Ectodermal cell (in vitro differentiated cells): ENCODE data around the gene DLGAP3.

Source experiments
- H3K27ac ChIP-seq: 2 replicates; pipeline ENCODE4 v1.7.0; 2013; ENCODE audit warnings: mild to moderate bottlenecking, low read depth, low read length; ENCODE audit not compliant: insufficient read depth, poor library complexity, severe bottlenecking
- H3K27me3 ChIP-seq: 2 replicates; pipeline ENCODE4 v1.7.0; 2013; ENCODE audit warnings: mild to moderate bottlenecking, low read length; ENCODE audit not compliant: insufficient read depth, control insufficient read depth, poor library complexity, severe bottlenecking
- H3K36me3 ChIP-seq: one replicate; pipeline ENCODE4 v1.7.0; 2013; ENCODE audit warnings: low read length; ENCODE audit not compliant: control insufficient read depth, insufficient read depth
- H3K4me1 ChIP-seq: one replicate; pipeline ENCODE4 v1.7.0; 2013; ENCODE audit warnings: low read length; ENCODE audit not compliant: control insufficient read depth, insufficient read depth
- H3K4me3 ChIP-seq: 2 replicates; pipeline ENCODE4 v1.7.0; 2013; ENCODE audit warnings: low read depth, low read length, control low read depth; ENCODE audit not compliant: insufficient read depth
- H3K9me3 ChIP-seq: 2 replicates; pipeline ENCODE4 v1.7.0; 2013; ENCODE audit warnings: mild to moderate bottlenecking, low read length, moderate library complexity; ENCODE audit not compliant: control insufficient read depth
- WGBS, 2 experiments: methylation state at CpG; one replicate each; pipeline ENCODE4 v1.1.7; 2013; ENCODE audit warnings: missing lambda C conversion rate in 2 of 2; 5-methylcytosine and 5-hydroxymethylcytosine counted together

DLGAP3 gene

GRCh38 chr1:34906756-34907155 lies 22.7 kb downstream of the DLGAP3 start:
- no peaks in the 10 kb centered on the region for H3K27me3 ChIP-seq
- H3K4me3 ChIP-seq, result no peak overlapping the region
- WGBS, 2 experiments, result 60 to 67% methylated on average over 4 of the region's 4 CpGs
- H3K4me1 ChIP-seq, result no peaks in the 10 kb centered on the region
- no peaks in the 10 kb centered on the region for H3K9me3 ChIP-seq
- H3K36me3 ChIP-seq, result no peaks in the 10 kb centered on the region
- no peak overlapping the region for H3K27ac ChIP-seq

GRCh38 chr1:34906222-34906621 lies 23.2 kb downstream of the DLGAP3 start:
- Histone ChIP-seq H3K36me3 (no peaks in the 10 kb centered on the region), H3K4me3 (no peak overlapping the region), H3K27ac (no peak overlapping the region), H3K27me3 (no peaks in the 10 kb centered on the region), H3K4me1 (no peaks in the 10 kb centered on the region), H3K9me3 (no peaks in the 10 kb centered on the region)
- WGBS, 2 experiments, result 81 to 100% methylated on average over 1 of the region's 1 CpG

- Histone ChIP-seq H3K27ac (no peak overlapping the region), H3K36me3 (no peaks in the 10 kb centered on the region), H3K4me3 (no peak overlapping the region), H3K9me3 (no peaks in the 10 kb centered on the region), H3K27me3 (no peaks in the 10 kb centered on the region), H3K4me1 (no peaks in the 10 kb centered on the region)
- WGBS, 2 experiments, result 90% methylated on average over 12 of the region's 12 CpGs
Observed at GRCh38 chr1:34905098-34905459, 24.4 kb downstream of the DLGAP3 start.

- Histone ChIP-seq H3K4me1 (no peaks in the 10 kb centered on the region), H3K27ac (no peak overlapping the region), H3K4me3 (no peak overlapping the region), H3K9me3 (no peaks in the 10 kb centered on the region), H3K27me3 (no peaks in the 10 kb centered on the region), H3K36me3 (no peaks in the 10 kb centered on the region)
- 94 to 96% methylated on average over 33 of the region's 33 CpGs for WGBS, 2 experiments
Observed at GRCh38 chr1:34904236-34905097, 25.0 kb downstream of the DLGAP3 start.

- H3K4me1 ChIP-seq, result no peaks in the 10 kb centered on the region
- no peaks in the 10 kb centered on the region for H3K27me3 ChIP-seq
- WGBS, 2 experiments, result 86% methylated on average over 7 of the region's 7 CpGs
- no peak overlapping the region for H3K4me3 ChIP-seq
- no peaks in the 10 kb centered on the region for H3K36me3 ChIP-seq
- H3K9me3 ChIP-seq, result no peaks in the 10 kb centered on the region
- H3K27ac ChIP-seq, result no peak overlapping the region
Observed at GRCh38 chr1:34901919-34902318, 27.5 kb downstream of the DLGAP3 start.

GRCh38 chr1:34900775-34901502 lies 28.5 kb downstream of the DLGAP3 start:
- WGBS, 2 experiments, result 84 to 86% methylated on average over 13 of the region's 13 CpGs
- no peaks in the 10 kb centered on the region for H3K36me3 ChIP-seq
- no peaks in the 10 kb centered on the region for H3K4me1 ChIP-seq
- no peaks in the 10 kb centered on the region for H3K9me3 ChIP-seq
- H3K4me3 ChIP-seq, result no peak overlapping the region
- H3K27ac ChIP-seq, result no peak overlapping the region
- no peaks in the 10 kb centered on the region for H3K27me3 ChIP-seq

- no peaks in the 10 kb centered on the region for H3K4me1 ChIP-seq
- WGBS, 2 experiments, result 93 to 94% methylated on average over 16 of the region's 16 CpGs
- H3K27me3 ChIP-seq, result no peaks in the 10 kb centered on the region
- no peaks in the 10 kb centered on the region for H3K36me3 ChIP-seq
- no peak overlapping the region for H3K27ac ChIP-seq
- no peaks in the 10 kb centered on the region for H3K9me3 ChIP-seq
- no peak overlapping the region for H3K4me3 ChIP-seq
Observed at GRCh38 chr1:34899906-34900305, 29.5 kb downstream of the DLGAP3 start.

GRCh38 chr1:34899471-34899870 lies 30.0 kb downstream of the DLGAP3 start:
- no peaks in the 10 kb centered on the region for H3K27me3 ChIP-seq
- H3K9me3 ChIP-seq, result no peaks in the 10 kb centered on the region
- no peaks in the 10 kb centered on the region for H3K36me3 ChIP-seq
- no peak overlapping the region for H3K4me3 ChIP-seq
- no peaks in the 10 kb centered on the region for H3K4me1 ChIP-seq
- H3K27ac ChIP-seq, result no peak overlapping the region
- 92 to 94% methylated on average over 4 of the region's 4 CpGs for WGBS, 2 experiments

- Histone ChIP-seq H3K4me3 (no peak overlapping the region), H3K9me3 (no peaks in the 10 kb centered on the region), H3K27me3 (no peaks in the 10 kb centered on the region), H3K36me3 (no peaks in the 10 kb centered on the region), H3K27ac (no peak overlapping the region), H3K4me1 (no peaks in the 10 kb centered on the region)
- 73 to 79% methylated on average over 2 of the region's 2 CpGs for WGBS, 2 experiments
Observed at GRCh38 chr1:34898330-34898761, 31.1 kb downstream of the DLGAP3 start.

GRCh38 chr1:34896612-34897011 lies 32.8 kb downstream of the DLGAP3 start:
- no peaks in the 10 kb centered on the region for H3K36me3 ChIP-seq
- no peak overlapping the region for H3K4me3 ChIP-seq
- no peaks in the 10 kb centered on the region for H3K9me3 ChIP-seq
- H3K27ac ChIP-seq, result no peak overlapping the region
- no peaks in the 10 kb centered on the region for H3K4me1 ChIP-seq
- WGBS, 2 experiments, result no CpG with 5 or more reads among the region's 1 CpG
- H3K27me3 ChIP-seq, result no peaks in the 10 kb centered on the region
